HL-60 (cell line): ENCODE results near the gene MAEA.

Experiments
- CTCF ChIP-seq: IDR thresholded peaks from one replicate; pipeline ENCODE4 v1.5.1; 2011; ENCODE audit warnings: low read length, control low read depth, inconsistent platforms; ENCODE audit not compliant: insufficient read depth
- POLR2AphosphoS5 ChIP-seq: IDR thresholded peaks from 2 replicates; pipeline ENCODE4 v1.6.1; 2012; ENCODE audit warnings: low read depth
- TF ChIP-seq, protein P1 (sequence below): IDR thresholded peaks from 2 replicates; pipeline ENCODE4 v1.6.1; 2012; ENCODE audit warnings: low read depth; ENCODE audit not compliant: insufficient replicate concordance

GRCh38 chr4:1241466-1241935 is 48.2 kb upstream of the MAEA start:
- TF ChIP-seq CTCF, result no peak
- no peak for TF ChIP-seq POLR2AphosphoS5
- TF ChIP-seq, protein P1, sequence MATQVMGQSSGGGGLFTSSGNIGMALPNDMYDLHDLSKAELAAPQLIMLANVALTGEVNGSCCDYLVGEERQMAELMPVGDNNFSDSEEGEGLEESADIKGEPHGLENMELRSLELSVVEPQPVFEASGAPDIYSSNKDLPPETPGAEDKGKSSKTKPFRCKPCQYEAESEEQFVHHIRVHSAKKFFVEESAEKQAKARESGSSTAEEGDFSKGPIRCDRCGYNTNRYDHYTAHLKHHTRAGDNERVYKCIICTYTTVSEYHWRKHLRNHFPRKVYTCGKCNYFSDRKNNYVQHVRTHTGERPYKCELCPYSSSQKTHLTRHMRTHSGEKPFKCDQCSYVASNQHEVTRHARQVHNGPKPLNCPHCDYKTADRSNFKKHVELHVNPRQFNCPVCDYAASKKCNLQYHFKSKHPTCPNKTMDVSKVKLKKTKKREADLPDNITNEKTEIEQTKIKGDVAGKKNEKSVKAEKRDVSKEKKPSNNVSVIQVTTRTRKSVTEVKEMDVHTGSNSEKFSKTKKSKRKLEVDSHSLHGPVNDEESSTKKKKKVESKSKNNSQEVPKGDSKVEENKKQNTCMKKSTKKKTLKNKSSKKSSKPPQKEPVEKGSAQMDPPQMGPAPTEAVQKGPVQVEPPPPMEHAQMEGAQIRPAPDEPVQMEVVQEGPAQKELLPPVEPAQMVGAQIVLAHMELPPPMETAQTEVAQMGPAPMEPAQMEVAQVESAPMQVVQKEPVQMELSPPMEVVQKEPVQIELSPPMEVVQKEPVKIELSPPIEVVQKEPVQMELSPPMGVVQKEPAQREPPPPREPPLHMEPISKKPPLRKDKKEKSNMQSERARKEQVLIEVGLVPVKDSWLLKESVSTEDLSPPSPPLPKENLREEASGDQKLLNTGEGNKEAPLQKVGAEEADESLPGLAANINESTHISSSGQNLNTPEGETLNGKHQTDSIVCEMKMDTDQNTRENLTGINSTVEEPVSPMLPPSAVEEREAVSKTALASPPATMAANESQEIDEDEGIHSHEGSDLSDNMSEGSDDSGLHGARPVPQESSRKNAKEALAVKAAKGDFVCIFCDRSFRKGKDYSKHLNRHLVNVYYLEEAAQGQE, result no peak
